ENCODE measurements around the gene PPFIBP2. TPM values are rescaled to one million over a fixed set of nuclear protein-coding genes. Genes with fewer than 3 reads are reported as not detected.

PPFIBP2 gene
- total RNA-seq, 2 experiments from 2014 or later: 18.6 to 18.7 TPM

- Mint-ChIP-seq H3K4me3 (no peak overlapping the region), H3K27ac (no peak overlapping the region), H3K9me3 (no peaks in the 10 kb centered on the region), H3K4me1 (peaks cover 17% of the 10 kb centered on the region), H3K27me3 (peaks cover 12% of the 10 kb centered on the region), H3K36me3 (no peaks in the 10 kb centered on the region)
- DNase-seq: no peak
Measured at GRCh38 chr11:7687386-7687785, 173.6 kb downstream of the PPFIBP2 start.

GRCh38 chr11:7688238-7688826, 174.5 kb downstream of the PPFIBP2 start:
- DNase-seq: peak; percentile 24
- peaks cover 17% of the 10 kb centered on the region for H3K4me1 Mint-ChIP-seq
- no peaks in the 10 kb centered on the region for H3K36me3 Mint-ChIP-seq
- H3K4me3 Mint-ChIP-seq: no peak overlapping the region
- peak overlapping the region; percentile 5 for H3K27ac Mint-ChIP-seq
- H3K27me3 Mint-ChIP-seq: peaks cover 17% of the 10 kb centered on the region
- no peaks in the 10 kb centered on the region for H3K9me3 Mint-ChIP-seq

GRCh38 chr11:7689239-7689638, 175.4 kb downstream of the PPFIBP2 start:
- no peak for DNase-seq
- Mint-ChIP-seq H3K4me1 (peaks cover 17% of the 10 kb centered on the region), H3K36me3 (no peaks in the 10 kb centered on the region), H3K27ac (no peak overlapping the region), H3K27me3 (peaks cover 26% of the 10 kb centered on the region), H3K4me3 (no peak overlapping the region), H3K9me3 (no peaks in the 10 kb centered on the region)

GRCh38 chr11:7690648-7691047, 176.8 kb downstream of the PPFIBP2 start:
- Mint-ChIP-seq H3K9me3 (no peaks in the 10 kb centered on the region), H3K4me3 (no peak overlapping the region), H3K27ac (no peak overlapping the region), H3K4me1 (peaks cover 17% of the 10 kb centered on the region), H3K27me3 (peaks cover 25% of the 10 kb centered on the region), H3K36me3 (no peaks in the 10 kb centered on the region)
- no peak for DNase-seq

- peak overlapping the region; percentile 3 for H3K4me3 Mint-ChIP-seq
- H3K27ac Mint-ChIP-seq: peak overlapping the region; percentile 5
- H3K36me3 Mint-ChIP-seq: no peaks in the 10 kb centered on the region
- no peak for DNase-seq
- H3K27me3 Mint-ChIP-seq: peaks cover 24% of the 10 kb centered on the region
- H3K9me3 Mint-ChIP-seq: no peaks in the 10 kb centered on the region
- H3K4me1 Mint-ChIP-seq: peaks cover 17% of the 10 kb centered on the region
Measured at GRCh38 chr11:7691759-7692350, 178.1 kb downstream of the PPFIBP2 start.

GRCh38 chr11:7692426-7692825, 178.6 kb downstream of the PPFIBP2 start:
- Mint-ChIP-seq H3K27me3 (peaks cover 24% of the 10 kb centered on the region), H3K4me1 (peaks cover 16% of the 10 kb centered on the region), H3K27ac (no peak overlapping the region), H3K36me3 (no peaks in the 10 kb centered on the region), H3K4me3 (no peak overlapping the region), H3K9me3 (no peaks in the 10 kb centered on the region)
- no peak for DNase-seq

GRCh38 chr11:7694235-7694634, 180.4 kb downstream of the PPFIBP2 start:
- Mint-ChIP-seq H3K27ac (no peak overlapping the region), H3K4me3 (no peak overlapping the region), H3K4me1 (peaks cover 9% of the 10 kb centered on the region), H3K9me3 (no peaks in the 10 kb centered on the region), H3K36me3 (no peaks in the 10 kb centered on the region), H3K27me3 (peaks cover 16% of the 10 kb centered on the region)
- no peak for DNase-seq

- H3K27me3 Mint-ChIP-seq: peaks cover 16% of the 10 kb centered on the region
- DNase-seq: no peak
- no peaks in the 10 kb centered on the region for H3K36me3 Mint-ChIP-seq
- H3K27ac Mint-ChIP-seq: no peak overlapping the region
- peaks cover 5% of the 10 kb centered on the region for H3K4me1 Mint-ChIP-seq
- no peaks in the 10 kb centered on the region for H3K9me3 Mint-ChIP-seq
- no peak overlapping the region for H3K4me3 Mint-ChIP-seq
Measured at GRCh38 chr11:7696424-7696823, 182.6 kb downstream of the PPFIBP2 start.

Other genes starting within 250 kb of the PPFIBP2 start
- not detected for gene OLFML1, start 28.5 kb upstream of the PPFIBP2 start, total RNA-seq
- gene CYB5R2, start 159.5 kb downstream of the PPFIBP2 start, total RNA-seq: 10 to 100 TPM; 16.4 to 18.8 TPM
- not detected for gene OVCH2, start 192.5 kb downstream of the PPFIBP2 start, total RNA-seq